HG02885 (cell line): ENCODE measurements around the gene PCA3.

Experiments used
- ATAC-seq: cut with Tn5 transposase; IDR thresholded peaks from one replicate; pipeline ENCODE4 v1.9.1; 2021; ENCODE audit warnings: mild to moderate bottlenecking; ENCODE audit not compliant: unreplicated experiment, poor library complexity

The PCA3 gene

DNA sequence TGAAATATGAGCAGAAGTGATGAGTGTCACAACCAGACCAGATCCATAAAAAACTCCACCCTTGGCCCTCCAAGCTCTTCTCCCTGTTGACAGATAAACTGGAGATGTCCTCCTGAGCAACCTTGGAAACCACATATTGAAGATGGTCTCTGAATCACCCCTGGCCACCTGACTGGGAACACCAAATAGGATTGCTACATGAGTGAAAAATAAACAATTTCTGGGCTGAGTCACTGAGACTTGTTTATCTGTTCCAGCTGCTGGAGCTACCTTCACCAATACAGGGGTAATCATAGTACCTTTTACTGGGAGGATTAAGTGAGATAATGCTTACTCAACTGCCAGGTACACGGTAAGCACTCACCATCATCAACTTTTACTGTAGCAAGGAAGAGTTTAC, 53.3 kb downstream of the PCA3 start:
- no peak for ATAC-seq

DNA sequence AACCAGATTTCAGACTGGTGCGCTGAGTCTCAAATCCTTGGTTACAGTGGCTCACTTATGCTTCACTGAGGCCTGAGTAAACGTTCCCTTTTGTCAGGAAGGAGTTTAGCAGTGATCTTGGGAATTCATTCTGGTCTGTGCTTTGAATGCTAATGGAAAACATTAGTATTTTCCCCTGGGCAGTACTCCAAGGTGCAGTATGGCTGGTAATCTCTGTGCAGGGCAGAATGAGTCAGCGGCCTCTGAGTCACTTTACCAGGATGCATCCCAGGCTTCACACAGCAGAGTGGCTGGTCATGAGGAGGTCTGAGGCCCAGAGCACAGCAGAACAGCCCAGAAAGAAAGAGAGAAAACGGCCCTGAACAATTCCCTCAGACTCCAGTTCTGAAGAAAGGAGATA, 54.0 kb downstream of the PCA3 start:
- ATAC-seq = no peak

DNA sequence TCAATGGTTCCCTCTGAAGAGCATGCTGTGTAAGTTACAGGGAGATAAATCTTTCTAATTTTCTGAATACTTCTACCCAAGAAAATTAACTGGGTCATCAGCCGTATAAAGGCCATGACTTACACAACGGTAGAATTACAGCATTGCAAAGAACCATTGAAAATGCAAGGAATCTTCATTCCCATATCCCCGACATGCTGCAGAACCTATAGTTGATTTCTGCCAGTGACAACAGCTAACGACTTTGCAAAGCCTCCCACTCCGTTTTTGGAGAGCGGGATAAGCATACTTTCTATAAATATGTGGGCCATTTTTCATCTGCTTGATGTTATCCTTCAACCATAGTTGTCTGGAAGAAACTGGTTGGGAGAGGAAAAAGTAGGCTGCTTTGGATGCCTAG, 56.2 kb downstream of the PCA3 start:
- no peak for ATAC-seq

GRCh38 chr9:76827296-76828080, 63.2 kb downstream of the PCA3 start:
- no peak for ATAC-seq

DNA sequence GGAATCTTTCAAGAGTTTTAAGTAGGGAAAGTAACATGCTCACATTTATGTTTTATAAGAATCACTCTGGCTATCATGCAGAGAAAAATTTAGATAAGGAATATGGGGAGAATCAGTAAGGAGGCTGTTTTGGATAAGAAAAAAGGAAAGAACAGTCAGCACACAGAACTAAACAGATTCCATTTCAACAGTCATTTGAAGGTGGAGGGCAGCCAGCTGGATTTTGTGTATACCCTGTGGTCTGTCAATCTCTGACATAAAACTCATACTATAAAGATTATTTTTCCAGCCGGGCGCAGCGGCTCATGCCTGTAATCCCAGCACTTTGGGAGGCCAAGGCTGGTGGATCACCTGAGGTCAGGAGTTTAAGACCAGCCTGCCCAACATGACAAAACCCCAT, 64.2 kb downstream of the PCA3 start:
- ATAC-seq = no peak

DNA sequence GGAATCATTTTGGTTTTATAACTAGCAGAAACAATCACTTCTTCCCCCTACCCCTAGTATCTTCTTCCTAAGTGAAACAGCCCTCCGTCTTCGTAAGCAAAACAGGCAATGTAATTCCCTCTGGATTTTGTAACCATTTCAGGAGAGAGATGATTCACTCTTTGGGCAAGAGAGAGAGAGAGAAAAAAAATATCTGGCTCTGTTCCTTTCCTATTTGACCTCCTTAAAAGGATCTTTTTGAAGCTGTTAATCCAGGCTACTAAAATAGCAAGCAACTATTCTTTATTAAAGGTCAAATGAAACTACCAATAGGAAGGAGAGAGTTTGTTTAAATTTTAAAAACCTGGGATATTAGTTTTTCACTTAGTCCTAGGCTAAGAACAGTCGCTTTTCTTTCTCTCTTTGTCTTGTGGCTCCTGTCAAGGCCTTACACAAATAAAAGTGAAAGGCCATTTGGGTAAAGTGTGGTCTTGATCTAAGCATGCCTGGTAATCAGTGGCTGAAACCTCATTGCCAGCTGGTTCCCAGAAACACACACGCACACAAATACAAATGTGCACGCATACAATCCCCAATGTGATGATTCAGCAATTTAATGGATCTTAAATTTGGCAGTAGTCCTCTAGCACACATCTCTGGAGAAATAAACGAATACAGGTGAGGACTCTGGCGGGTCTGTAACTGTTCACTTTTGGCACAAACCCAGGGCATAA, 71.5 kb downstream of the PCA3 start:
- no peak for ATAC-seq
